Parathyroid adenoma (tissue), 2 donors: ENCODE results near the gene KCTD14.
"Not testable (repeated sequence)": the region's sequence is repeated elsewhere in the genome, so short reads cannot be mapped to it uniquely, and the experiment has no call there.

Experiments used
- H2AFZ ChIP-seq: fragments of 300-600 bp; sonication (generic); one replicate; pipeline ENCODE4 v1.7.0; 2017; ENCODE audit warnings: antibody characterized with exemption, mild to moderate bottlenecking
- H3K27ac ChIP-seq: fragments of 300-600 bp; sonication (generic); one replicate; pipeline ENCODE4 v1.7.0; 2017
- H3K27me3 ChIP-seq: fragments of 300-600 bp; sonication (generic); one replicate; pipeline ENCODE4 v1.7.0; 2017; ENCODE audit warnings: low read length; ENCODE audit not compliant: control insufficient read depth, insufficient read depth
- H3K36me3 ChIP-seq: fragments of 300-600 bp; sonication (generic); one replicate; pipeline ENCODE4 v1.7.0; 2017; ENCODE audit warnings: low read length; ENCODE audit not compliant: control insufficient read depth, insufficient read depth
- H3K4me1 ChIP-seq: fragments of 300-600 bp; sonication (generic); one replicate; pipeline ENCODE4 v1.7.0; 2017; ENCODE audit warnings: control low read depth
- H3K4me2 ChIP-seq: fragments of 300-600 bp; sonication (generic); one replicate; pipeline ENCODE4 v1.7.0; 2017; ENCODE audit warnings: low read length
- H3K4me3 ChIP-seq: fragments of 300-600 bp; sonication (generic); one replicate; pipeline ENCODE4 v1.7.0; 2017; ENCODE audit warnings: low read depth, low read length
- H3K79me2 ChIP-seq: fragments of 300-600 bp; sonication (generic); one replicate; pipeline ENCODE4 v1.7.0; 2017; ENCODE audit warnings: control low read depth
- H3K9ac ChIP-seq: fragments of 300-600 bp; sonication (generic); one replicate; pipeline ENCODE4 v1.7.0; 2017; ENCODE audit warnings: mild to moderate bottlenecking
- H3K9me3 ChIP-seq: fragments of 300-600 bp; sonication (generic); one replicate; pipeline ENCODE4 v1.7.0; 2017; ENCODE audit warnings: low read length; ENCODE audit not compliant: control insufficient read depth
- TF ChIP-seq, protein P1 (sequence below): fragments of 300-600 bp; sonication (generic); IDR thresholded peaks from one replicate; pipeline ENCODE4 v1.7.0; 2017; ENCODE audit warnings: antibody characterized with exemption, mild to moderate bottlenecking
- donor health status: primary hyperparathyroidism.

The KCTD14 gene

GRCh38 chr11:78019808-78020207 is 3.3 kb downstream of the KCTD14 start:
- Histone ChIP-seq H3K9ac (no peak overlapping the region), H3K4me2 (no peak overlapping the region), H3K36me3 (no peaks in the 10 kb centered on the region), H3K9me3 (no peaks in the 10 kb centered on the region), H2AFZ (no peak overlapping the region), H3K27ac (no peak overlapping the region), H3K4me3 (no peak overlapping the region), H3K27me3 (no peaks in the 10 kb centered on the region), H3K79me2 (no peaks in the 10 kb centered on the region), H3K4me1 (peaks cover 3% of the 10 kb centered on the region)
- TF ChIP-seq, protein P1, sequence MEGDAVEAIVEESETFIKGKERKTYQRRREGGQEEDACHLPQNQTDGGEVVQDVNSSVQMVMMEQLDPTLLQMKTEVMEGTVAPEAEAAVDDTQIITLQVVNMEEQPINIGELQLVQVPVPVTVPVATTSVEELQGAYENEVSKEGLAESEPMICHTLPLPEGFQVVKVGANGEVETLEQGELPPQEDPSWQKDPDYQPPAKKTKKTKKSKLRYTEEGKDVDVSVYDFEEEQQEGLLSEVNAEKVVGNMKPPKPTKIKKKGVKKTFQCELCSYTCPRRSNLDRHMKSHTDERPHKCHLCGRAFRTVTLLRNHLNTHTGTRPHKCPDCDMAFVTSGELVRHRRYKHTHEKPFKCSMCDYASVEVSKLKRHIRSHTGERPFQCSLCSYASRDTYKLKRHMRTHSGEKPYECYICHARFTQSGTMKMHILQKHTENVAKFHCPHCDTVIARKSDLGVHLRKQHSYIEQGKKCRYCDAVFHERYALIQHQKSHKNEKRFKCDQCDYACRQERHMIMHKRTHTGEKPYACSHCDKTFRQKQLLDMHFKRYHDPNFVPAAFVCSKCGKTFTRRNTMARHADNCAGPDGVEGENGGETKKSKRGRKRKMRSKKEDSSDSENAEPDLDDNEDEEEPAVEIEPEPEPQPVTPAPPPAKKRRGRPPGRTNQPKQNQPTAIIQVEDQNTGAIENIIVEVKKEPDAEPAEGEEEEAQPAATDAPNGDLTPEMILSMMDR, result no peak

DNA sequence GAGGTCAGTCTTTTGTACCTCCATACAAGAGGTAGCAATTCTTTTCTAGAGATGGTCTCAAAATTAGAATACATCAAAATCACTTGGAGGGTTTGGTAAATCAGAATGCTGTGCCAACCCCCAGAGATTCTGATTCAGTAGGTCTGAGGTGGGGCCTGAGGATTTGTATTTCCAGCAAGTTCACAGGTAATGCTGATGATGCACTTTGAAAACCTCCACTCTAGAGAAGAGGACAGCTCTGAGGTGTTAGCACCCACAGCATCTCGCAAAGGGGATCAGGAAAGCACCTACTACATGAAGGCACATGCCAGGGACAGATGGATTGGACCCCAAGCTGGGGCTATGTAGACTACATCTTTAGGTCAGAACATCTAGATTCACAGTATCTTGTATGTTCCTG is 7.2 kb downstream of the KCTD14 start:
- H3K4me3 ChIP-seq, result no peak overlapping the region
- no peak overlapping the region for H2AFZ ChIP-seq
- no peaks in the 10 kb centered on the region for H3K9me3 ChIP-seq
- H3K4me1 ChIP-seq, result no peaks in the 10 kb centered on the region
- no peak overlapping the region for H3K27ac ChIP-seq
- H3K27me3 ChIP-seq, result no peaks in the 10 kb centered on the region
- TF ChIP-seq, protein P1, result no peak
- H3K36me3 ChIP-seq, result no peaks in the 10 kb centered on the region
- no peak overlapping the region for H3K4me2 ChIP-seq
- H3K9ac ChIP-seq, result no peak overlapping the region
- H3K79me2 ChIP-seq, result no peaks in the 10 kb centered on the region

DNA sequence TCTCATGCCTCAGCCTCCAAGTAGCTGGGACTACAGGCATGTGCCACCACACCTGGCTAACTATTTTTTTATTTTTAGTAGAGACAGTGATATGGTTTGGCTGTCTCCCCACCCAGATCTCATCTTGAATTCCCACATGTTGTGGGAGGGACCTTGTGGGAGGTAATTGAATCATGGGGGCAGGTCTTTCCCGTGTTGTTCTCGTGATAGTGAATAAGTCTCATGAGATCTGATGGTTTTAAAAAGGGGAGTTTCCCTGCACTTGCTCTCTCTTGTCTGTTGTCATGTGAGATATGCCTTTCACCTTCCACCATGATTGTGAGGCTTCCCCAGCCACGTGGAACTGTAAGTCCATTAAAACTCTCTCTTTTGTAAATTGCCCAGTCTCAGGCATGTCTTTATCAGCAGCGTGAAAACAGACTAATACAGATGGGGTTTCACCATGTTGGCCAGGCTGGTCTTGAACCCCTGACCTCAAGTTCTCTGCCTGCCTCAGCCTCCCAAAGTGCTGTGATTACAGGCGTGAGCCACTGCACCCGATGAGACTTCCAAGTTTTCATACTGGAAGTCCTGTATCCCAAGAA is 8.0 kb downstream of the KCTD14 start:
- H3K4me1 ChIP-seq, H3K4me3 ChIP-seq, H3K4me2 ChIP-seq, H3K27ac ChIP-seq, H3K9me3 ChIP-seq, H2AFZ ChIP-seq, H3K79me2 ChIP-seq, H3K9ac ChIP-seq, H3K36me3 ChIP-seq, H3K27me3 ChIP-seq: not testable (repeated sequence)

- H3K36me3 ChIP-seq, result no peaks in the 10 kb centered on the region
- H3K79me2 ChIP-seq, result no peaks in the 10 kb centered on the region
- no peaks in the 10 kb centered on the region for H3K9me3 ChIP-seq
- H3K4me2 ChIP-seq, result no peak overlapping the region
- H3K4me3 ChIP-seq, result no peak overlapping the region
- no peaks in the 10 kb centered on the region for H3K27me3 ChIP-seq
- TF ChIP-seq, protein P1, result no peak
- no peak overlapping the region for H3K27ac ChIP-seq
- H3K4me1 ChIP-seq, result no peaks in the 10 kb centered on the region
- no peak overlapping the region for H3K9ac ChIP-seq
- no peak overlapping the region for H2AFZ ChIP-seq
Observed at GRCh38 chr11:78011301-78011700, 11.8 kb downstream of the KCTD14 start.

DNA sequence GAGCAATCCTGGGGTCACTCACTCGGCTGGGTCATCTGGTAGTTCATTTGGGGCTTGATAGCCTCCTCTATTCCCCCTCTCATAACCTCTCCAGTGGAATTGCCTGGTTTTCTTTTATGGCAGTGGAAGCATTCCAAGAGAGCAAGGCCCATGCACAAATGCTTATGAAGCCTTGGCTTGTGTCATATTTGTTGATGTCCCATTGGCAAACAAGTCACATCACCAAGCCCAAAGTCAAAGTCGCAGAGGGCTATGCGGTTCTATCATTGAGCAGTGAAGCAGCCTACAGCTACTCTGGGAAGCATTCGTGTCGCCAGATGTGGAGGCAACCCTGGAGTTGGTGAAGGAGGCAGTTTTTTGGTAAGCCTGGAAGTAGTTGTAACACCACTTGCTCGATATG is 12.3 kb downstream of the KCTD14 start:
- no peaks in the 10 kb centered on the region for H3K79me2 ChIP-seq
- H3K9ac ChIP-seq, result no peak overlapping the region

More for the DNA sequence above, 12.3 kb downstream of the KCTD14 start:
- TF ChIP-seq, protein P1, result no peak
- no peak overlapping the region for H2AFZ ChIP-seq
- no peaks in the 10 kb centered on the region for H3K9me3 ChIP-seq
- H3K4me3 ChIP-seq, result no peak overlapping the region
- H3K4me1 ChIP-seq, result no peaks in the 10 kb centered on the region
- no peaks in the 10 kb centered on the region for H3K27me3 ChIP-seq
- H3K4me2 ChIP-seq, result no peak overlapping the region
- no peak overlapping the region for H3K27ac ChIP-seq
- H3K36me3 ChIP-seq, result no peaks in the 10 kb centered on the region
